ENCODE measurements around the gene ADCY6.

The ADCY6 gene

DNA sequence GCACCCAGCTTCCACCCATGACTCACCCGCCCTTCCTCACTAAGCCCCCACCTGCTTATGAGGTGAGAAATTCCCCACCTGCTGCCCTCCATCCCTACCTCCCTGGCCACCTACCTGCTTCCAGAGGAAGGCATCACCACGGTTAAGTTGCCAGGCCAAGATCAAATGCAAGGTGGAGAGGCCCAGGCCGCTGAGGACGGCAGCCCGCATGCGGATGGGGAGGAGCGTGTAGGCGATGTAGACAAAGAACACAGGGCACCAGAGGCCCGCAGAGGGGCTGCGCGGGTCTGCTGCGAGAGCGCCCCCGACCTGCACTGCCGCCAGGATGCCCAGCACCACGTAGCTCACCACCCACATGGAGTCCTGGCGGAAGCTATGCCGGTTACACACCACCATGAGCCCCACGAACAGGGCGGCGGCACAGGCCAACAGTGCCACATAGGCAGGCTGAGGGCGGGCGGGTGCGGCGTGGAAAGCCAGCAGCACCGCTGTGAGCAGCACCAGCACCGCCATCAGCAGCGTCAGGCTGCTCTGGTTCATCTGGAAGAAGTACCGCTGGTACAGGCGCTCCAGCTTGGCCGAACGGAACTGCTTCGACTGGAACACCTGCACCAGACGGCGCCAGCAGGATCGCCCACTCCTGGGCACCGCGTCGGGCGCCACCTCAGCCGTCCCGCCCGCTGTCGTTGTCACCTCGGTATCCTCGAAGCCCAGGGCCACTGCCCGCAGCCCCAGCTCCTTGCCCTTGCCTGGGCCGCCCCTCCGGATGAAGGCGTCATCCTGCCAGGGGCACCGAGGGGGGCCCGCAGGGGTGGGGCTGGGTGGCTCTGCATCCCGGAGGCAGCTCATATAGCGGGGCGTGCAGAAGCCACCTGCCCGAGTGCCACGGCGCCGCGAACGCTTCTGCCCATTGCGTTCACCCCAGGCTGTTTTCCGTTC, 6.2 kb downstream of the ADCY6 start:
- H3K4me3 ChIP-seq (ENCODE audit: low read length), result no peak overlapping the region
- TF ChIP-seq, protein P1, sequence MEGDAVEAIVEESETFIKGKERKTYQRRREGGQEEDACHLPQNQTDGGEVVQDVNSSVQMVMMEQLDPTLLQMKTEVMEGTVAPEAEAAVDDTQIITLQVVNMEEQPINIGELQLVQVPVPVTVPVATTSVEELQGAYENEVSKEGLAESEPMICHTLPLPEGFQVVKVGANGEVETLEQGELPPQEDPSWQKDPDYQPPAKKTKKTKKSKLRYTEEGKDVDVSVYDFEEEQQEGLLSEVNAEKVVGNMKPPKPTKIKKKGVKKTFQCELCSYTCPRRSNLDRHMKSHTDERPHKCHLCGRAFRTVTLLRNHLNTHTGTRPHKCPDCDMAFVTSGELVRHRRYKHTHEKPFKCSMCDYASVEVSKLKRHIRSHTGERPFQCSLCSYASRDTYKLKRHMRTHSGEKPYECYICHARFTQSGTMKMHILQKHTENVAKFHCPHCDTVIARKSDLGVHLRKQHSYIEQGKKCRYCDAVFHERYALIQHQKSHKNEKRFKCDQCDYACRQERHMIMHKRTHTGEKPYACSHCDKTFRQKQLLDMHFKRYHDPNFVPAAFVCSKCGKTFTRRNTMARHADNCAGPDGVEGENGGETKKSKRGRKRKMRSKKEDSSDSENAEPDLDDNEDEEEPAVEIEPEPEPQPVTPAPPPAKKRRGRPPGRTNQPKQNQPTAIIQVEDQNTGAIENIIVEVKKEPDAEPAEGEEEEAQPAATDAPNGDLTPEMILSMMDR (conservative IDR thresholded peaks at IDR 0.05; ENCODE audit: low read depth, low read length), result no peak
- DNase-seq (ENCODE audit: low read depth), result no peak

DNA sequence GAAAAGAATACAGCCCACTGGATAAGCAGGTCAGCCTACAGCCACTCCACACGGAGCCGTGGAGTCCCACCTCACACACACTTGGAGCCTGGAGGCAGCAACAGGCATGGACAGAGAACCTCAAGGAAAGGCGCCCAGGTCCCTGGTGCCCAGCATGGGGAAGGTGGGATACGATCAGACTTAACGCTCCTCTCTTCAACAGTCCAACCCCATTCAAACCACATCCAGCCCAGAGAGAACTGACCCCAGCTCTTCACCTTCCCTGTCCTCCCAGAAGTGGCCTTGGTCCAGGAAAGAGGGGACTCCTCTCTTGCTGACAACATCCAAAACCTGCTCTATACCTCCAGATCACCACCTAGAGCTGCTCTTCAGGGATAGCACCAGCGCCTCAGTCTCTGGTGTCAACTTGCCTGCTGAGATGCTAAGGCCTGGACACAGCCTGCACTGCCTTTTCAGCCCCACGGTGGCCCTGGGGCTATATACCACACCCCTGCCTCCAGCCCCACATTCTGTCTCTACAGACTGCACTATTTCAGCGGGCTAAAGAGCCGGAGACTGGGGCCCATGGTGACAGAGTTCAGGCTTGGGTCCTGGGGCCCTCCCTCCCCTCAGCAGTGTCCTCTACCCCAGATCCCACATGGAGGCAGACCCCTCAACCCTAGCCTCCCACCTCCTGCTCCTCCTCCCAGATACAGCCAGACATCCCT, 7.0 kb downstream of the ADCY6 start:
- DNase-seq (ENCODE audit: low read depth), result no peak
- no peak overlapping the region for H3K4me3 ChIP-seq (ENCODE audit: low read length)
- TF ChIP-seq, protein P1 (conservative IDR thresholded peaks at IDR 0.05; ENCODE audit: low read depth, low read length), result no peak

DNA sequence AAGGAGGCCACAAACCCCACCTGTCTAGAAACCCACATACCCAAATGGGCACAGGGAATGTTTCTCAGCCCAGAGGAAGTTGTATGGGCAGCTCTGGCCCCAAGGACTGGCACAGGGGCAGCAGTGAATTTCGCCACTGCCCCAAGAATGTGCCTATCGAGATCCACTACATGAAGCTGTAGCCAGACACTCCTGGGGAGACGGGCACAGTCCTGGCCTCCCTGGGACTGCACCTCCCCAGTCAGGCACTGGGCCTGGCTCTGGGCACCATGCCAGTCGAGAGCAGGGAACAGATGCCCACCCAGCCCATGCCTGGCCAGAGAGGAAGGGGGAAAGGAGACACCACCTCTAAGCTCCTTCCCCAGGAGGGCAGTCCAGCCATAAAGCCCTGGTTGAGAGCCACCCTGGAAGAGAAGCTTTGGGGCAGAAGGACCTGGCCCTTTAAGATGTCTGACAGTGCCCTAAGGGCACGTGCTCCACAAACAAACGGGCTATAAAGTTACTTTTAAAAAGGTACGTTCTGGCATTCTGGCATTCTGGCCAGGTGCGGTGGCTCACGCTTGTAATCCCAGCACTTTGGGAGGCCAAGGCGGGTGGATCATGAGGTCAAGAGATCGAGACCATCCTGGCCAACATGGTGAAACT, 8.4 kb downstream of the ADCY6 start:
- TF ChIP-seq, protein P1 (conservative IDR thresholded peaks at IDR 0.05; ENCODE audit: low read depth, low read length), result no peak
- DNase-seq (ENCODE audit: low read depth), result no peak
- H3K4me3 ChIP-seq (ENCODE audit: low read length), result no peak overlapping the region

DNA sequence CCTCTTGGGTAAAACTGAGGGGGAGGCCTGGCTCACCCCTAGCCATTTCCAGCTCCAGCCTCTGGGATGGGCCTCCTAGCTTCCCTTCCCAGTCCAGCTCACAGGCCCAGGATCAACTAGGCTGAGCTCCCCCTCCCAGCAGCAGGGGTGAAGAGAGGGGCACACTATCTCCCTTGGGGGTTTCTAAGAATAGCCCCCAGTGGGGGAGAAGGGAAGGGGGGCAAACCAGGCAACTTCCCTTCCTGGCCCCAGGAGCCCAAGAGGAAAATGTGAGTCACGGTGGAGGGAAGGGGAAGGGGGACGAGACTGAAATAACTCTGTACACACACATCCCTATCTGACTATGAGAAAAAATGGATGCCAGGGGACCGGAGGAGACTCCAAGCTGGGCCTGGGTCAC, 9.0 kb downstream of the ADCY6 start:
- H3K4me3 ChIP-seq (ENCODE audit: low read length), result no peak overlapping the region
- no peak for DNase-seq (ENCODE audit: low read depth)
- TF ChIP-seq, protein P1 (conservative IDR thresholded peaks at IDR 0.05; ENCODE audit: low read depth, low read length), result no peak

DNA sequence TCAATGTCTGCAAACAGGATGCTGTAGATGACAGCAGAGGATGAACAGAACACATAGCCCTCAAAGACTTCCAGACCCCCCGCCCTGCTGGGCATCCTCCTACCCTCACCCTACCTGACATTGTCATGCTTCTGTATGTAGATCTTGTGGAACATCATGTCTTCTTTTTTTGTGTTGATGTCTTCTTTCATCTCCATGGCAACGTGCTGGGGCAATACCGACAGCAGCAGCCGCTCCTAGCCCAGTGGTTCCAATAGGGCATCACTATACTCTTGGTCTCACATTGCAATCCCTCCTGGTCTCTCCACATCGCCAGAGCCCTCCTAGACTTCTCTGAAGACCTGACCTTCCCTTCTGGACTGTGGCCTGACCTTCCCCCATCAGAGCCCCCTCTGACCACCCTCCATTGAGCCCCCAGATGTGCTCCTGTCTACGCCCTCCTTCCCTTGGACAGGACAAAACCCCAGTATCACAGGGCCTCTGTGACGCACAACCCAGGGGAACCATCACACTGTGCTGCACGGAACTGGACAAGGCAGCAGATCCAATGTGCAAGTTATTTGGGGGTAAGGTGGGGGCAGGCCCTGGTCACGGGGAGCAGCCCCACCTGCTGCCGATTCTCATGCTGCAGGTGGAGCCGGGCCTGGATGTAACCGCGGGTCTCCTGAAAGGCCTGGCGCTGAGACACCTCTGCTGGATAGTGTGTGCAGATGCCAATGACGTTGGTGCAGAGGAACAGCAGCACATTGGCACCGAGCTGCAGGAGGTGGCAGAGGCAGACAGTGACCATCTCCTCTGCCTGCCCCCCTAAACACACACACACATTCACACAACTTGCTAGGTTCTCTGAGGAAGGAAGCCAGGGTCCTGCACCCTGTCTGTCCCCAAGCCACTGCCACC, 11.1 kb downstream of the ADCY6 start:
- no peak overlapping the region for H3K4me3 ChIP-seq (ENCODE audit: low read length)
- no peak for DNase-seq (ENCODE audit: low read depth)
- TF ChIP-seq, protein P1 (conservative IDR thresholded peaks at IDR 0.05; ENCODE audit: low read depth, low read length), result no peak

DNA sequence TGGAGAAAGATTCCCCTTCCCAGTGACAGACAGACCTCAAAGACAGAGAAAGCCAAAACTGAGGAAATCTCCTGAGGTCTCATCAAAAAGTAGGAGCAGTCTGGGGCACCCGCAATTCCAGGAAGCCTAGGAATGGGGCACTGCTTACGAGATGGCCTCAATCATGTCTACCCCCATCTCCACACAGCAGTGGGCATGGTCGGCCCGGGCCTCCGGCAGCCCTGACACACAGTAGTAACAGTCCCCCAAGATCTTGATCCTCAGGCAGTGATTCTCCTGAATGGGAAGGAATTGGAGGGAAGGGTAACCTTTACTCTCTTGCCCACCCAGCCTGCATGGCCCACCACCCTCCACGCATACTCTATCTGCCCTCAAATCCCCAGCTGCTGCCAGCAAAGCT, 11.9 kb downstream of the ADCY6 start:
- no peak for DNase-seq (ENCODE audit: low read depth)
- TF ChIP-seq, protein P1 (conservative IDR thresholded peaks at IDR 0.05; ENCODE audit: low read depth, low read length), result no peak
- no peak overlapping the region for H3K4me3 ChIP-seq (ENCODE audit: low read length)
